ENCODE measurements around the gene FAM124B.

DNA sequence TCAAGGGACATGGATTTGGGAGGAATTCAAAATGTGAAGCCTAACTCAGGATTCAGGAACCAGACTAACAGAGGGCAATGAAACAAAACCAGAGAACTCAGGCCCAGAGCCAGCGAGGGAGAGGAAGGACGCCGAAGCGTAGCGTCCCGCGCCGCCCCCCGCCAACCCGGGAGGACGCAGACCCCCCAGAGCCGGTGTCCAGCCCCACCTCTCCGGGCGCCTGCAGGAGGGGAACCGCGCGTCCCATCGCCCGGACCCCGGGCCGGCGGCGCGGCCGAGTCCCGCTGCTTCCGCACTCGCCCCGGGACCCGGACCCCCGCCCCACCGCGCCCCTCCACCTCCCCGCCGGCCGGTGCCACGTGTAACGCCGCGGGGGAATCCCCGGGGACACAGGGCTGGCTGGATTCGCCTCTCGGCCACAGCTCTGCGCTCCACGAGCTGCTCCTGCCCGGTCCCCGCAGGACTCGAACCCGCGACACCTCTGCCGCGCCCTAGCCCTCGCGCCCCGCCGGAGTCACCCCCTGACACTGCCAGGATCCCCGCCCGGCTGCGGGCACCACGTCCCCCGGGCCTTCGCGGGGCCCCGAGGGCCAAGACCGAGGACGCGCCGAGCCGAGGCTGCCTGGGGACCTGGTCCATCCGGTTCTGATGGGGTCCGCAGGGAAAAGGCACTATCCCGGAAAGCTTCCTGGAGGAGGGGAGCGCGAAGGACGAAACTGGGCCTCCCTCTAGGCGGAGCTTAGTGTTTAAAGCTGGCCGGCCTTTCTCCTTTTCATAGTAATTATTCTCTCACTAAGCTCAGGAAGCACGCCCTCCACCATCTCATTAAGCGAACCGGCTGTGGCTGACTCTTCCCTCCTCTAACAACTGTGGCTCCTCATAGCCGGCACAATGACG is 40.4 kb upstream of the FAM124B start:
- TF ChIP-seq, protein P1, sequence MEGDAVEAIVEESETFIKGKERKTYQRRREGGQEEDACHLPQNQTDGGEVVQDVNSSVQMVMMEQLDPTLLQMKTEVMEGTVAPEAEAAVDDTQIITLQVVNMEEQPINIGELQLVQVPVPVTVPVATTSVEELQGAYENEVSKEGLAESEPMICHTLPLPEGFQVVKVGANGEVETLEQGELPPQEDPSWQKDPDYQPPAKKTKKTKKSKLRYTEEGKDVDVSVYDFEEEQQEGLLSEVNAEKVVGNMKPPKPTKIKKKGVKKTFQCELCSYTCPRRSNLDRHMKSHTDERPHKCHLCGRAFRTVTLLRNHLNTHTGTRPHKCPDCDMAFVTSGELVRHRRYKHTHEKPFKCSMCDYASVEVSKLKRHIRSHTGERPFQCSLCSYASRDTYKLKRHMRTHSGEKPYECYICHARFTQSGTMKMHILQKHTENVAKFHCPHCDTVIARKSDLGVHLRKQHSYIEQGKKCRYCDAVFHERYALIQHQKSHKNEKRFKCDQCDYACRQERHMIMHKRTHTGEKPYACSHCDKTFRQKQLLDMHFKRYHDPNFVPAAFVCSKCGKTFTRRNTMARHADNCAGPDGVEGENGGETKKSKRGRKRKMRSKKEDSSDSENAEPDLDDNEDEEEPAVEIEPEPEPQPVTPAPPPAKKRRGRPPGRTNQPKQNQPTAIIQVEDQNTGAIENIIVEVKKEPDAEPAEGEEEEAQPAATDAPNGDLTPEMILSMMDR (IDR thresholded peaks at IDR 0.05), result no peak
- TF ChIP-seq POLR2A (IDR thresholded peaks at IDR 0.05) (no peak), POLR2AphosphoS5 (IDR thresholded peaks at IDR 0.05) (no peak)

Measured in breast epithelium (tissue), 3 donors.